Measurements from ENCODE around the gene MAVS.

DNA sequence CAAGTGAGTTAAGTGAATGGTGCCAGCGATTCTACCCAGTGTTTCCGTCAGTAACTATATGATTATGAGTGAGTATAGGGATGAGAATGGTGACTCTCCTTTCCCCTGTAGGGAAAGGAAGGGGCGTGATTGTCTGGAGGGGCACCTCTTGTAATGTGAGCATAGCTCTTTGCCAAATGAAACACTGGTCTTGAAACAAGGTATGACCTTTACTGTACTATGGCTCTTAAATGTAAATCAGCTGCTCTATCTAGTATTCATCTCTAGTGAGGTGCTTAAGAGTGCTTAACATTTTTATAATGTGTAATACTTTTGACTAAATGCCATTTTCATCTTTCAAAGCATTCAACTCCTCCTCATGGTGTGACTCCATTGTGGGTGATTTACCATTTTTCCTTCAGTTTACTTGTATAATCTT is 53.6 kb downstream of the MAVS start:
- TF ChIP-seq CTCF (IDR thresholded peaks at IDR 0.05; ENCODE audit: insufficient read depth, low read length, poor library complexity, severe bottlenecking) (no peak), EZH2phosphoT487 (conservative IDR thresholded peaks at IDR 0.05; ENCODE audit: low read length) (no peak)
